ENCODE data around the gene FNIP1. TPM values are rescaled to one million over a fixed set of nuclear protein-coding genes. Genes with fewer than 3 reads are reported as not detected.
"Not testable (repeated sequence)": the region's sequence is repeated elsewhere in the genome, so short reads cannot be mapped to it uniquely, and the experiment has no call there.

The FNIP1 gene
- total and polyA plus RNA-seq, 2 of the 13 experiments (the other 11 are each of a cell fraction or from before 2014, with no cell fraction given): 10.9 to 29.3 TPM

DNA sequence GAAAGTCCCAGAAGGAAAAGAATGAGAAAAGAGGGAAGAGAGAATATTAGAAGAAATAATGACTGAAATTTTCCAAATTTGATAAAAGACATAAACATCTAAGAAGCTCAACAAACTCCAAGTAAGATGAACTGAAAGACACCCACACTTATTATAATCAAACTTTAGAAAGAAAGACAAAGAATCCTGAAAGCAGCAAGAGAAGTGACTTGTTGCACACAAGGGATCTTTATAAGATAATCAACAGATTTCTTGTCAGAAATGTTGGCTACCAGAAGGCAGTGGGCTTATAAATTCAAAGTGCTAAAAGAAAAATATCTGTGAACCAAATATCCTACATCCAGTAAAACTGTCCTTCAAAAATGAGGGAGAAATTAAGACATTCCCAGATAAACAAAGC lies 49.0 kb upstream of the FNIP1 start:
- H3K4me3 ChIP-seq (replicated peaks in 1 of 3; ENCODE audit: insufficient read depth in 1 of 3, low read depth in 2 of 3, low read length in 3 of 3): no peak overlapping the region
- H3K36me3 ChIP-seq (replicated peaks in 1 of 2; ENCODE audit: control insufficient read depth in 1 of 2, insufficient read depth in 2 of 2, low read length in 2 of 2): no peaks in the 10 kb centered on the region
- peaks cover 38% of the 10 kb centered on the region for H3K9me3 ChIP-seq (ENCODE audit: low read length)
- no TSS peak for BruUV-seq (replicated peaks)
- CTCF ChIA-PET (ENCODE audit: low intra/inter-chr PET ratio, low total read pairs): no interaction called here
- no peak overlapping the region for H2AFZ ChIP-seq (ENCODE audit: low read length)
- FAIRE-seq (no peak), DNase-seq (ENCODE audit: low spot score) (no peak), ATAC-seq (no peak)
- no peak overlapping the region for H3K27ac ChIP-seq (ENCODE audit: extremely low read length, insufficient read depth, low read length)
- H4K20me1 ChIP-seq (ENCODE audit: insufficient read depth, low read length): no peaks in the 10 kb centered on the region
- H3K4me2 ChIP-seq (ENCODE audit: low read depth, low read length): no peak overlapping the region
- no peaks in the 10 kb centered on the region for H3K79me2 ChIP-seq (ENCODE audit: insufficient read depth, low read length)
- intact Hi-C loops (cut with micrococcal nuclease; ENCODE audit: unreplicated experiment) (no loop called here), in situ Hi-C loops (cut with HindIII; ENCODE audit: extremely low pct_ligation_motif_present, low pct_unique_long_range_greater_than_20kb) (no loop called here)
- no peaks in the 10 kb centered on the region for H3K4me1 ChIP-seq (ENCODE audit: insufficient read depth, low read length)
- no peak overlapping the region for H3K9ac ChIP-seq (ENCODE audit: insufficient read depth, low read depth, low read length)
- TF ChIP-seq TBX2 (CRISPR knock-in tag; IDR thresholded peaks at IDR 0.05; ENCODE audit: borderline replicate concordance): no peak
- peak; percentile 90 for TF ChIP-seq ZNF317 (CRISPR knock-in tag; IDR thresholded peaks at IDR 0.05)
- no peak for TF ChIP-seq KAT7 (CRISPR knock-in tag; IDR thresholded peaks at IDR 0.05; ENCODE audit: borderline replicate concordance)
- H3K27me3 ChIP-seq (ENCODE audit: control insufficient read depth in 1 of 2, insufficient read depth in 2 of 2, low read length in 2 of 2): no peaks in the 10 kb centered on the region
- POLR2A ChIA-PET: no interaction called here

- H2AFZ ChIP-seq (ENCODE audit: low read length); H3K27ac ChIP-seq (ENCODE audit: extremely low read length, insufficient read depth, low read length); BruUV-seq (replicated peaks); DNase-seq (ENCODE audit: low spot score); H3K79me2 ChIP-seq (ENCODE audit: insufficient read depth, low read length); H4K20me1 ChIP-seq (ENCODE audit: insufficient read depth, low read length); POLR2A ChIA-PET; ATAC-seq; FAIRE-seq; H3K36me3 ChIP-seq (replicated peaks in 1 of 2; ENCODE audit: control insufficient read depth in 1 of 2, insufficient read depth in 2 of 2, low read length in 2 of 2); CTCF ChIA-PET (ENCODE audit: low intra/inter-chr PET ratio, low total read pairs); H3K9ac ChIP-seq (ENCODE audit: insufficient read depth, low read depth, low read length); H3K27me3 ChIP-seq (ENCODE audit: control insufficient read depth in 1 of 2, insufficient read depth in 2 of 2, low read length in 2 of 2); H3K4me1 ChIP-seq (ENCODE audit: insufficient read depth, low read length); H3K4me3 ChIP-seq (replicated peaks in 1 of 3; ENCODE audit: insufficient read depth in 1 of 3, low read depth in 2 of 3, low read length in 3 of 3); intact Hi-C loops (cut with micrococcal nuclease; ENCODE audit: unreplicated experiment); in situ Hi-C loops (cut with HindIII; ENCODE audit: extremely low pct_ligation_motif_present, low pct_unique_long_range_greater_than_20kb); H3K4me2 ChIP-seq (ENCODE audit: low read depth, low read length): not testable (repeated sequence)
- peaks cover 27% of the 10 kb centered on the region for H3K9me3 ChIP-seq (ENCODE audit: low read length)
- WGBS (ENCODE audit: low lambda C conversion rate): 0% methylated on average over 1 of the region's 1 CpG
Observed at GRCh38 chr5:131842971-131843370, 46.2 kb upstream of the FNIP1 start.

GRCh38 chr5:131832702-131833101 lies 35.9 kb upstream of the FNIP1 start:
- H3K4me3 ChIP-seq (replicated peaks in 1 of 3; ENCODE audit: insufficient read depth in 1 of 3, low read depth in 2 of 3, low read length in 3 of 3); CTCF ChIA-PET (ENCODE audit: low intra/inter-chr PET ratio, low total read pairs); H3K27me3 ChIP-seq (ENCODE audit: control insufficient read depth in 1 of 2, insufficient read depth in 2 of 2, low read length in 2 of 2); FAIRE-seq; H3K36me3 ChIP-seq (replicated peaks in 1 of 2; ENCODE audit: control insufficient read depth in 1 of 2, insufficient read depth in 2 of 2, low read length in 2 of 2); in situ Hi-C loops (cut with HindIII; ENCODE audit: extremely low pct_ligation_motif_present, low pct_unique_long_range_greater_than_20kb); H3K4me2 ChIP-seq (ENCODE audit: low read depth, low read length); H3K27ac ChIP-seq (ENCODE audit: extremely low read length, insufficient read depth, low read length); ATAC-seq; intact Hi-C loops (cut with micrococcal nuclease; ENCODE audit: unreplicated experiment); POLR2A ChIA-PET; BruUV-seq (replicated peaks); H3K9me3 ChIP-seq (ENCODE audit: low read length); H3K79me2 ChIP-seq (ENCODE audit: insufficient read depth, low read length); H3K9ac ChIP-seq (ENCODE audit: insufficient read depth, low read depth, low read length); H3K4me1 ChIP-seq (ENCODE audit: insufficient read depth, low read length); H2AFZ ChIP-seq (ENCODE audit: low read length); DNase-seq (ENCODE audit: low spot score); H4K20me1 ChIP-seq (ENCODE audit: insufficient read depth, low read length): not testable (repeated sequence)
- 6% methylated on average over 2 of the region's 2 CpGs for WGBS (ENCODE audit: low lambda C conversion rate)

All from HepG2 (cell line).